Mesenchymal stem cell (in vitro differentiated cells and primary cell): ENCODE measurements around the gene LSP1.

Source experiments
- DNase-seq: peaks from one replicate; pipeline ENCODE4 v3.0.0-alpha.2; 2013
- H2AFZ ChIP-seq: one replicate; pipeline ENCODE4 v1.6.1; 2013; ENCODE audit warnings: low read depth, mild to moderate bottlenecking, control low read depth, inconsistent platforms, low read length, moderate library complexity
- H2AK5ac ChIP-seq: 2 replicates; pipeline ENCODE4 v1.6.1; 2013; ENCODE audit warnings: low read length, moderate library complexity, mild to moderate bottlenecking, inconsistent platforms; ENCODE audit not compliant: severe bottlenecking
- H2BK120ac ChIP-seq: one replicate; pipeline ENCODE4 v1.6.1; 2013; ENCODE audit warnings: low read depth, mild to moderate bottlenecking, inconsistent platforms, low read length, moderate library complexity
- H2BK12ac ChIP-seq, 2 experiments: one replicate each; pipeline ENCODE4 v1.6.1; 2013; ENCODE audit warnings: inconsistent platforms in 2 of 2, low read length in 2 of 2, mild to moderate bottlenecking in 2 of 2, moderate library complexity in 2 of 2, control low read depth in 1 of 2
- H2BK15ac ChIP-seq: one replicate; pipeline ENCODE4 v1.6.1; 2013; ENCODE audit warnings: mild to moderate bottlenecking, low read depth, inconsistent platforms; ENCODE audit not compliant: poor library complexity, severe bottlenecking
- H2BK5ac ChIP-seq: 2 replicates; pipeline ENCODE4 v1.6.1; 2013; ENCODE audit warnings: low read depth, mild to moderate bottlenecking, low read length, control low read depth, inconsistent platforms; ENCODE audit not compliant: poor library complexity, severe bottlenecking
- H3K14ac ChIP-seq, 2 experiments: one replicate each; pipeline ENCODE4 v1.6.1; 2013; ENCODE audit warnings: inconsistent platforms in 2 of 2, low read length in 2 of 2, control low read depth in 1 of 2, mild to moderate bottlenecking in 1 of 2, moderate library complexity in 1 of 2
- H3K18ac ChIP-seq, 2 experiments: one replicate each; pipeline ENCODE4 v1.6.1; 2013; ENCODE audit warnings: inconsistent platforms in 2 of 2, low read length in 2 of 2, control low read depth in 1 of 2, low read depth in 1 of 2, mild to moderate bottlenecking in 1 of 2
- H3K23ac ChIP-seq, 2 experiments: one replicate each; pipeline ENCODE4 v1.6.1; 2013; ENCODE audit warnings: inconsistent platforms in 2 of 2, low read length in 2 of 2, mild to moderate bottlenecking in 2 of 2, moderate library complexity in 2 of 2, control low read depth in 1 of 2
- H3K27ac ChIP-seq: 2 replicates; pipeline ENCODE4 v1.5.1; 2013; ENCODE audit warnings: mild to moderate bottlenecking, moderate library complexity, low read length, control low read depth, inconsistent platforms; ENCODE audit not compliant: poor library complexity, severe bottlenecking
- H3K27me3 ChIP-seq, 2 experiments: 2 replicates each; pipeline versions ENCODE4 v1.6.1 to v1.7.0; 2013; ENCODE audit warnings: low read length in 2 of 2, mild to moderate bottlenecking in 2 of 2, moderate library complexity in 2 of 2, control low read depth in 1 of 2, inconsistent platforms in 1 of 2; ENCODE audit not compliant: control insufficient read depth in 1 of 2, insufficient read depth in 1 of 2
- H3K36me3 ChIP-seq, 2 experiments: 2 replicates each; pipeline versions ENCODE4 v1.6.1 to v1.7.0; 2013; ENCODE audit warnings: low read length in 2 of 2, control low read depth in 1 of 2, inconsistent platforms in 1 of 2, low read depth in 1 of 2, mild to moderate bottlenecking in 1 of 2; ENCODE audit not compliant: insufficient read depth in 2 of 2, control insufficient read depth in 1 of 2
- H3K4ac ChIP-seq, 2 experiments: one replicate each; pipeline ENCODE4 v1.6.1; 2013; ENCODE audit warnings: inconsistent platforms in 2 of 2, low read length in 2 of 2, mild to moderate bottlenecking in 2 of 2, moderate library complexity in 2 of 2, control low read depth in 1 of 2, low read depth in 1 of 2
- H3K4me1 ChIP-seq: 2 replicates; pipeline ENCODE4 v1.6.1; 2013; ENCODE audit warnings: low read depth, low read length, control low read depth; ENCODE audit not compliant: control insufficient read depth, insufficient read depth
- H3K4me2 ChIP-seq: 2 replicates; pipeline ENCODE4 v1.6.1; 2013; ENCODE audit warnings: low read length, mild to moderate bottlenecking, inconsistent platforms; ENCODE audit not compliant: poor library complexity, severe bottlenecking
- H3K4me3 ChIP-seq, 2 experiments: 2 replicates each; pipeline versions ENCODE4 v1.5.1 to v1.7.0; 2013; ENCODE audit warnings: low read length in 2 of 2, mild to moderate bottlenecking in 2 of 2, control low read depth in 1 of 2, low read depth in 1 of 2; ENCODE audit not compliant: insufficient read depth in 1 of 2
- H3K79me1 ChIP-seq: replicated peaks from 2 replicates; pipeline ENCODE4 v1.6.1; 2013; ENCODE audit warnings: mild to moderate bottlenecking, control low read depth, low read length, inconsistent platforms; ENCODE audit not compliant: poor library complexity, severe bottlenecking
- H3K9ac ChIP-seq: 2 replicates; pipeline ENCODE4 v1.7.0; 2013; ENCODE audit warnings: mild to moderate bottlenecking, low read length, moderate library complexity
- H3K9me3 ChIP-seq: 2 replicates; pipeline ENCODE4 v1.7.0; 2013; ENCODE audit warnings: mild to moderate bottlenecking, low read length; ENCODE audit not compliant: control insufficient read depth
- H4K8ac ChIP-seq: one replicate; pipeline ENCODE4 v1.6.1; 2013; ENCODE audit warnings: inconsistent platforms, mild to moderate bottlenecking, low read length, moderate library complexity
- H4K91ac ChIP-seq: one replicate; pipeline ENCODE4 v1.6.1; 2013; ENCODE audit warnings: mild to moderate bottlenecking, low read length, inconsistent platforms
- WGBS: methylation state at CpG from one replicate; pipeline ENCODE4 v1.1.7; 2013; ENCODE audit warnings: mixed read lengths; 5-methylcytosine and 5-hydroxymethylcytosine counted together

Gene LSP1

GRCh38 chr11:1899686-1900085 lies 46.8 kb downstream of the LSP1 start:
- Histone ChIP-seq H3K4me2 (no peak overlapping the region), H2BK5ac (no peak overlapping the region), H3K4ac (no peak overlapping the region), H4K8ac (no peak overlapping the region), H3K9ac (no peak overlapping the region), H3K23ac (no peak overlapping the region), H2BK12ac (no peak overlapping the region), H2BK120ac (no peak overlapping the region), H3K36me3 (no peaks in the 10 kb centered on the region), H3K4me3 (no peak overlapping the region), H3K9me3 (no peaks in the 10 kb centered on the region), H2BK15ac (no peak overlapping the region), H3K27me3 (peaks cover 32 to 41% of the 10 kb centered on the region in 2 experiments), H2AFZ (no peak overlapping the region), H3K27ac (no peak overlapping the region), H3K4me1 (no peaks in the 10 kb centered on the region), H2AK5ac (no peak overlapping the region), H3K18ac (no peak overlapping the region), H4K91ac (no peak overlapping the region), H3K14ac (no peak overlapping the region), H3K79me1 (no peaks in the 10 kb centered on the region)
- WGBS = 94% methylated on average over 3 of the region's 5 CpGs
- DNase-seq = no peak

GRCh38 chr11:1906181-1906580 lies 53.3 kb downstream of the LSP1 start:
- Histone ChIP-seq H3K23ac (no peak overlapping the region), H2BK15ac (no peak overlapping the region), H3K4me2 (no peak overlapping the region), H3K9me3 (no peaks in the 10 kb centered on the region), H3K14ac (no peak overlapping the region), H3K27ac (no peak overlapping the region), H3K4me3 (no peak overlapping the region), H2BK120ac (no peak overlapping the region), H2BK5ac (no peak overlapping the region), H4K91ac (no peak overlapping the region), H2AK5ac (no peak overlapping the region), H3K27me3 (peaks cover 6 to 33% of the 10 kb centered on the region in 2 experiments), H3K9ac (no peak overlapping the region), H3K4ac (no peak overlapping the region), H3K36me3 (no peaks in the 10 kb centered on the region), H2BK12ac (no peak overlapping the region), H4K8ac (no peak overlapping the region), H3K79me1 (no peaks in the 10 kb centered on the region), H3K4me1 (no peaks in the 10 kb centered on the region), H2AFZ (no peak overlapping the region), H3K18ac (no peak overlapping the region)
- no peak for DNase-seq
- 75% methylated on average over 4 of the region's 5 CpGs for WGBS

GRCh38 chr11:1906611-1907423 lies 53.9 kb downstream of the LSP1 start:
- H3K9me3 ChIP-seq = no peaks in the 10 kb centered on the region
- H3K4ac ChIP-seq = no peak overlapping the region
- H2BK120ac ChIP-seq = no peak overlapping the region
- peak overlapping the region; percentile 12 for H2BK15ac ChIP-seq
- H3K18ac ChIP-seq = no peak overlapping the region
- H2BK5ac ChIP-seq = no peak overlapping the region
- H3K27me3 ChIP-seq = peaks cover 6 to 33% of the 10 kb centered on the region in 2 experiments
- H2AK5ac ChIP-seq = no peak overlapping the region
- H3K36me3 ChIP-seq = no peaks in the 10 kb centered on the region
- H3K4me2 ChIP-seq = no peak overlapping the region
- no peak overlapping the region for H2AFZ ChIP-seq
- H4K91ac ChIP-seq = no peak overlapping the region
- no peaks in the 10 kb centered on the region for H3K4me1 ChIP-seq
- H3K27ac ChIP-seq = no peak overlapping the region
- H4K8ac ChIP-seq = no peak overlapping the region
- no peaks in the 10 kb centered on the region for H3K79me1 ChIP-seq
- H2BK12ac ChIP-seq = no peak overlapping the region
- H3K23ac ChIP-seq = no peak overlapping the region
- no peak overlapping the region for H3K14ac ChIP-seq
- no peak overlapping the region for H3K4me3 ChIP-seq
- no peak for DNase-seq
- H3K9ac ChIP-seq = no peak overlapping the region
- 83% methylated on average over 14 of the region's 14 CpGs for WGBS

GRCh38 chr11:1908618-1909017 lies 55.7 kb downstream of the LSP1 start:
- H4K91ac ChIP-seq = no peak overlapping the region
- H2BK12ac ChIP-seq = no peak overlapping the region
- no peak overlapping the region for H3K4ac ChIP-seq

More at GRCh38 chr11:1908618-1909017, 55.7 kb downstream of the LSP1 start:
- Histone ChIP-seq H2BK15ac (no peak overlapping the region), H3K36me3 (no peaks in the 10 kb centered on the region), H2BK120ac (no peak overlapping the region), H3K4me1 (no peaks in the 10 kb centered on the region), H3K27ac (no peak overlapping the region), H3K18ac (no peak overlapping the region), H3K4me3 (peak overlapping the region in 1 of 2 experiments; percentile 58), H3K27me3 (peaks cover 6 to 27% of the 10 kb centered on the region in 2 experiments), H3K4me2 (no peak overlapping the region), H3K23ac (no peak overlapping the region), H2AK5ac (no peak overlapping the region), H2BK5ac (no peak overlapping the region), H3K9me3 (no peaks in the 10 kb centered on the region), H3K79me1 (no peaks in the 10 kb centered on the region), H3K14ac (no peak overlapping the region), H2AFZ (no peak overlapping the region), H4K8ac (no peak overlapping the region), H3K9ac (peak overlapping the region; percentile 74)
- DNase-seq = no peak
- WGBS = 64% methylated on average over 9 of the region's 9 CpGs
